ENCODE measurements around the gene NPIPA2.
"Not testable (repeated sequence)": the region's sequence is repeated elsewhere in the genome, so short reads cannot be mapped to it uniquely, and the experiment has no call there.

NPIPA2 gene

DNA sequence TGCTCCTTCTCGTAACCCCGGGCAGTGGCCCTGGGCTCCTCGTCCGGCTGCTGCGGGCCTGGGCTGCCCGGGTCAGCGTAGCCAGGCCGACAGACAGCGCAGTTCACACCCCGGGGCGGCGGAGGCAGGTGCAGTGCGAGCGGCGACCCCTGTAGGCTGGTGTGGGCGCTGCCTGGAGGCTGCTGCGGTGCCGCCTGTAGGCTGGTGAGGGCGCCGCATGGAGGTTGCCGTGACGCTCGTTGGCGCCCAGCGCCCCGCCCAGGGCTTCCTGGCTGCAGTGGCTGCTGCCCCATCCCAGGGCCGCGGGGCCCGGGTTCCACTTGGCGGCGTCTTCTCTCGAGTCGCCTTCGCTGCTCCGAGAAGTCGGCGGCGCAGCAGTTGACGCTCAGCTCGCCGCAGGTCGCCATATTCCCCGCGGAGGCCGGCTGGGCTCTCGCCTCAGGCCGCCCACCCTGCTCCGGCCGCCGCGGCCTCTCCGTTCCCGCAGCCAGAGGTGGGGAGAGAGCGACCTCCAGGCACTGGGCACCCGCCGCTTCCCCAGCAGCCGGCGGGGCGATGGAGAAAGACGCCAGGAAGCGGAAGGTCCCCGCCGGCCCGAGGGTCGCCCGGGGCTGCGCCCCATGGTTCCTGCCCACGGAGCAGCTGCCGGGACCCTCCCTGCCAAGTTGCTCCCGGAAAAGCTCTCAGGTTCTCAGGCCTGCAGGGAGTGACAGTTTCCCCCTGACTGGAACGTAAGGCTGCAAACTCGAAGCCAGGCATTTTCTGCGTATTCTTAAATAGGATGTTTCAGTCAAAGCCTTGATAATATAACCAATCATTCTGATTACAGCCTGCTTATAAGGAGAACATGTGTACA, at the start of gene NPIPA2:
TSS of gene NPIPA2 (plus strand) at position 261 of the 856 bp plus-strand sequence. CDS start 5,533 bp downstream, outside the sequence.
- not testable (repeated sequence) for DNase-seq (ENCODE audit: low read depth)

DNA sequence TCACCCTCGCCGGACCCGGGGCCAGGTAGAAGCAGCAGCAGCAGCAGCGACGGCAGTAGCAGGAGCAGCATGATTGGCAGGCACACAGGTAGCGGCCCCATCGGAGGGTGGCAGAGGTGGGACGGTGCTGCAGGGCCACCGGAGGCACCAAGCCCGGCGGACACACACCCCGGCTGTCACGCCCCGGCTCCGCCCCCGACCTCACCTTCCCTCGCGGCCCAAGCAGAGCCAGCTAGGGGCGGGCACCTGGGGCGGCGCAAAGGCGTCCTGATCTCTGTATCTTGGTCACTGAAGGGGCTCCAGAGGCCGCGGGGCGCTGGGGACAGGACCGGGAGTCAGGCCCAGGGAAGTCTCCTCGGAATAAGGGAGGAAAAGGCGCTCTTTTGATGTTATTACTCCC, 48.2 kb upstream of the NPIPA2 start, which contains the start of gene PLA2G10:
TSS of gene PLA2G10 (minus strand) at position 180 of the 400 bp plus-strand sequence. CDS start at position 101, 79 bp downstream.
- DNase-seq (ENCODE audit: low read depth): not testable (repeated sequence)

GRCh38 chr16:14701859-14702258, 40.5 kb upstream of the NPIPA2 start:
- DNase-seq (ENCODE audit: low read depth): not testable (repeated sequence)

DNA sequence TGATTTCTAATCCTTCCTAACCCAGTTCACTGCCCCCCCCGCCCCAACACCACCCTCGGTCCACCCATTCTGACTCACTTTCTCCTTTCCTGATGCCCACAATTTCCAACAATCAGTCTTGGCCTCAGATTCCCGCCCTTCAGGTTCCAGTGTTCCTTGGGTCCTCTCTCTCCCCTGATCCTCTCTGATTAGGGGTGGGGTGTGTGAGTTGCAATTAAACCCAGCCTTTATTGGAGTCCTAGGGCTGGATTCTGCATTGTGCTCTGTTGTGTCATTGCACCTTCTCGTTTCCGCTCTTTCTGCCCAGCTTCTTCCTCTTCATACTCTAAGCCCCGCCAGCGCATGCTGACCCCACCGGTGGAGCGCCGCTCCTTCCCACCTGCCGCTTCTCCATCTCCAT, 39.7 kb upstream of the NPIPA2 start:
- DNase-seq (ENCODE audit: low read depth): not testable (repeated sequence)

GRCh38 chr16:14703156-14704011, 38.9 kb upstream of the NPIPA2 start, which contains the start of gene NPIPA3:
TSS of gene NPIPA3 (plus strand) at chr16:14703411. CDS start at chr16:14708944, 5,533 bp downstream.
- DNase-seq (ENCODE audit: low read depth): not testable (repeated sequence)

- DNase-seq (ENCODE audit: low read depth): not testable (repeated sequence)
These were observed 9.1 kb upstream of the NPIPA2 start for GRCh38 chr16:14733233-14733632.

- DNase-seq (ENCODE audit: low read depth): not testable (repeated sequence)
These were observed 1.4 kb upstream of the NPIPA2 start for GRCh38 chr16:14740832-14741385.

- not testable (repeated sequence) for DNase-seq (ENCODE audit: low read depth)
These were observed 539 bp upstream of the NPIPA2 start for GRCh38 chr16:14741794-14742193.

DNA sequence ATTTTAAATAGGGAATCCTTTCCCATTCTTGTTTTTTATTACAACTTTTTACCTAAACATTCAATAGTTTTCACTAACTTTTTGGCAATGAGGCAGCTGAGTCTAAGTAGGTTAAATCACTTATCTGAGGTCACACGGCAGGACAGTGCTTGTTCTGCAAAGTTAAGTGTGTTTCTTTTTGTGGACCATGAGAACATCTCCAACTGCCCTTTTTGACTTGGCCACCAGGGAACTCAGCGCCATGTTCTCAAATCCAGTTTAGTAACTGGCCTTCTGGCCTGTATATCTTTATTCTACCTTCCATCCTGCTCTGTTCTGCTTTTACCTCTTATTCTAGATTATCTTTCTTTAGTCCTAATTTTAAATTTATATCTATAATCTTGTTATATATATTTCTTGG, 31.3 kb downstream of the NPIPA2 start:
- not testable (repeated sequence) for DNase-seq (ENCODE audit: low read depth)

DNA sequence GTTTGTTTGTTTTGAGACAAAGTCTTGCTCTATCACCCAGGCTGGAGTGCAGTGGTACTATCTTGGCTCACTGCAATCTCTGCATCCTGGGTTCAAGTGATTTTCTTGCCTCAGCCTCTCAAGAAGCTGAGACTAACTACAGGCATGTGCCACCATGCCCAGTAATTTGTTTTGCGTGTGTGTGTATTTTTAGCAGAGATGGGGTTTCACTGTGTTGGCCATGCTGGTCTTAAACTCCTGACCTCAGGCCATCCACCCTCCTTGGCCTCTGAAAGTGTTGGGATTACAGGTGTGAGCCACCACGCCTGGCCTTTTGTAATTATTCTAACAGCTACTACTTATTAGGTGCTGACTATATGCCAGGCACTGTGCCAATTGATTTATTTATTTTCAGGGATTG, 33.3 kb downstream of the NPIPA2 start:
- not testable (repeated sequence) for DNase-seq (ENCODE audit: low read depth)

GRCh38 chr16:14776763-14777162, 34.4 kb downstream of the NPIPA2 start:
- DNase-seq (ENCODE audit: low read depth): not testable (repeated sequence)

- not testable (repeated sequence) for DNase-seq (ENCODE audit: low read depth)
These were observed 37.1 kb downstream of the NPIPA2 start for GRCh38 chr16:14779368-14779877.

DNA sequence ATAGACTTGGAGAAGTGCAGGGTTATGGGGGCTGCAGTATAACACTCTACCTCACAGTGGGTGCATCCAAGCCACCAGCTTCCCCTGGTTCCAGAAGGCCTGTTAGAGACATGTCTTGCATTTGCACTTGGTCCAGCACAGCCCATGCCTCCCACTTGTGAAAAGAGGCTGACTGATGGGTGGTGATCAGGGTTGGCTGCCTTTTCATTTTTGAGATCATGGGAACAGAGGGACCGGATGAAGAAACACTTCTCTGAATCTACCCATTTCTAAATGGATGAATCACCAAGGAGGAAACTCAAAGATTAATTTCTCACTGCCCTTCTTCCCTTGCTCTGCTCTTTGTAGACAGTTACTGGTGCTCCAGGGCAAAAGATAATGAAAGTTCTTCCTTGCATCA, 43.8 kb downstream of the NPIPA2 start:
- not testable (repeated sequence) for DNase-seq (ENCODE audit: low read depth)

- not testable (repeated sequence) for DNase-seq (ENCODE audit: low read depth)
These were observed 47.2 kb downstream of the NPIPA2 start for GRCh38 chr16:14789577-14789976.

DNA sequence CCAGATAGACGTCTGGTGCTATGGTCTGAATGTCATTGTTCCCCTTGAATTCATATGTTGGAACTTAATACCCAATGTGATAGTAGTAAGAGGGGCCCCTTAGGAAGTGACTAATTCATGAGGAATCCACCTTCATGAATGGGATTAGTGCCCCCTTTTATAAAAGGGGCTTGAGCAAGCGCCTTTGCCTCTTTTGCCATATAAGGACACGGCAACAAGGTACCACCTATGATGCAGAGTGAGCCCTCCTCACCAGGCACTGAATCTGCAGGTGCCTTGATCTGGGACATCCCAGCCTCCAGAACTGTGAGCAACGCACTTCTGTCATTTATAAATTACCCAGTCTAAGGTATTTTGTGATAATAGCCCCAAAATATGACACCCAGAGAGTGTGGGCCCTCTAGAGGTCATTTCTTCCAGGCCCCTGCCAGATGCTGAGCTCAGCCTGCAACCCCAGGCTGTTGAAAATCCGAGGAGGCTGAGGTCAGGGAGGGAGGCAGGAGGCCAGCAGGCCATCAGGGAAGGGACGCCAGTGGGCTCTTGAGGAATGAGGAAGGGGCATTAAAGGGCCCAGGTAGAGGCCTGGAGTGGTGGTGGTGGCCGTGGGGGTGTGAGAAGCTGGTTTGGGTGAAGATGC, 48.1 kb downstream of the NPIPA2 start:
- not testable (repeated sequence) for DNase-seq (ENCODE audit: low read depth)

DNA sequence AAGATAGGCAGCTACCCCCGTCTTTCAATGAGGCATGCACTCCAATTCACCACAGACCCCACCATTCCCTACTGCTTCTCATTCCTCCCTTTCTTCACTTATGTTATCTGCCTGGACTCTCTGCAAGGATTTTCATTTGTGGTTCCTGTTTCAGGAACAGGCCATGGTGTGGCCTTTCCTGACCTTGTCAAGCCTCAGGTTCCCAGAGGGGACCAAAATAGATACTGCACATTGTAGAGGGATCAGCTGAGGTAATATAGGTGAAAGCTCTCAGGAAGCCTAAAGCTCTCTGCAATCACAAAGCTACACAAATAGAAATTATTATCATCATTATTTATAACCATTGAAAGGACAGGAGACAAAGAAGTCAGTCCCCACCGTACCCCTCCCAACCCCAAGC, 50.6 kb downstream of the NPIPA2 start:
- not testable (repeated sequence) for DNase-seq (ENCODE audit: low read depth)

GRCh38 chr16:14797558-14797957, 55.2 kb downstream of the NPIPA2 start:
- DNase-seq (ENCODE audit: low read depth): not testable (repeated sequence)

DNA sequence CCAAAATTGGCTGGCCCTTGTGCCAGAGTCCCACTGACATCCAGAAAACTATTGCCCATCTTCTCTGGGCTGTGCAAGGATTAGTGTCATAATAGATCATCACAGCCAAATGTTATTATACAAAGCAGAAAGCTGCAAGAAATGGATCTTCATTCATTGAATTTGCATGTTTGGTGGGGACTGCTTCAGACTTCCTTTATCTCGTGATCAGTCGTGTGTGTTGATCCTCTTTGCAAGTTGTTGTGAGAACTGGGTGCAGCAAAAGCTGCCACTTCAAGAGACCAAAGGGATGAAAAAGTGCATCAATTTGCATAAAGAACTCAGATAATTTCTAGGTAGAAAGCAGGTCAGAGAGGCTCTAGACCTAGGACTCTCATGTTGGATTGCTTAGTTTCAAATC, 61.2 kb downstream of the NPIPA2 start:
- not testable (repeated sequence) for DNase-seq (ENCODE audit: low read depth)

DNA sequence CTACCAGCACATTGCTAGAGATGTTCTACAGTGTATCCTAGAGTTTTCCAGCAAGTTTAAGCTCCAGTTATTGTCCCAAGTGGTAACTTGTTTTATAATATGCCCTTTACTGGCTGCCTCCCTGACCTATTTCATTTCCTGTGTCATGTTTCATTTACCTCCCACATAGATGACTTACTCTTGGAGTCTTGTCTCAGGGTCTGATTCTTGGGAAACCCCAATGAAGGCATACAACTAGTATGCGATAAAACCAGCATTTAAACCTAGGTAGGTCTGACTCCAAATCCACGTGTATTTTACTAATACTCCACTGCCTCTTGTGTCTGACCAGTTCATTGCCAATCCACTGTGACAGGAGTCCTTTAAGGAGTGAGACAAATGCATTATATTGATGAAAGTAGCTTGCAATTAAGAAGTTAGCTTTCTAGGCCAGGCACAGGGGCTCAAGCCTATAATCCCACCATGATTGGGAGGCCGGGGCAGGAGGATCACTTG, 64.9 kb downstream of the NPIPA2 start:
- DNase-seq (ENCODE audit: low read depth): not testable (repeated sequence)

GRCh38 chr16:14813890-14814289, 71.6 kb downstream of the NPIPA2 start:
- DNase-seq (ENCODE audit: low read depth): not testable (repeated sequence)
